Panc1 (cell line): ENCODE results near the gene NDEL1.

Experiments
- POLR2AphosphoS5 ChIP-seq: IDR thresholded peaks from 2 replicates; pipeline ENCODE4 v1.6.1; 2012; ENCODE audit warnings: mild to moderate bottlenecking, low read depth, low read length, moderate library complexity
- TF ChIP-seq, protein P1 (sequence below): fragments of 450-650 bp; IDR thresholded peaks from 2 replicates; pipeline ENCODE4 v1.5.1; 2017; ENCODE audit warnings: mild to moderate bottlenecking

DNA sequence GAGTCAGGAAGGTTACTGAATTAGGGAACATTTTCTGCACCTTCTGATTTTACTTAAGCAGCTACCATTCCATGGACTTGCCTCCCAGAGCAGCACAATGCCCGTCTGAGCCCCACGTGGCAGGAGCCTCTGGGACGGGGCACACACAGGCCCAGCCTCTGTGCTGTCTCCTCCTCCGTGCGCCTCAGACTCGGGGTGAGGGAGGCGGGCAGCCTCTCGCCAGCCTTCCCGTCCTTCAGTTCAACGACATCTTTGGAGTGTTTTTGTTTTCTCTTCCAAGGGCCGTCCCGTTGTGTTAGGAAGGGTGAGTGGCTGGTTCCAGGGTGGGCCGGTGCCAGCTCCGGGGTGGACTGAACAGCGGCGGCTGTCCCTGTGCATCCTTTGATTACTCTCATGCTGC, 31.8 kb downstream of the NDEL1 start:
- TF ChIP-seq, protein P1, sequence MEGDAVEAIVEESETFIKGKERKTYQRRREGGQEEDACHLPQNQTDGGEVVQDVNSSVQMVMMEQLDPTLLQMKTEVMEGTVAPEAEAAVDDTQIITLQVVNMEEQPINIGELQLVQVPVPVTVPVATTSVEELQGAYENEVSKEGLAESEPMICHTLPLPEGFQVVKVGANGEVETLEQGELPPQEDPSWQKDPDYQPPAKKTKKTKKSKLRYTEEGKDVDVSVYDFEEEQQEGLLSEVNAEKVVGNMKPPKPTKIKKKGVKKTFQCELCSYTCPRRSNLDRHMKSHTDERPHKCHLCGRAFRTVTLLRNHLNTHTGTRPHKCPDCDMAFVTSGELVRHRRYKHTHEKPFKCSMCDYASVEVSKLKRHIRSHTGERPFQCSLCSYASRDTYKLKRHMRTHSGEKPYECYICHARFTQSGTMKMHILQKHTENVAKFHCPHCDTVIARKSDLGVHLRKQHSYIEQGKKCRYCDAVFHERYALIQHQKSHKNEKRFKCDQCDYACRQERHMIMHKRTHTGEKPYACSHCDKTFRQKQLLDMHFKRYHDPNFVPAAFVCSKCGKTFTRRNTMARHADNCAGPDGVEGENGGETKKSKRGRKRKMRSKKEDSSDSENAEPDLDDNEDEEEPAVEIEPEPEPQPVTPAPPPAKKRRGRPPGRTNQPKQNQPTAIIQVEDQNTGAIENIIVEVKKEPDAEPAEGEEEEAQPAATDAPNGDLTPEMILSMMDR, result no peak
- no peak for TF ChIP-seq POLR2AphosphoS5
